K562 (cell line): ENCODE data around the gene ARMC7. TPM values are rescaled to one million over a fixed set of nuclear protein-coding genes. Genes with fewer than 3 reads are reported as not detected.

Source experiments
- ATAC-seq: fragments of 200-7000 bp; cut with Tn5 transposase; 3 replicates; pipeline ENCODE4 v1.9.1; 2020; ENCODE audit warnings: moderate library complexity
- BruUV-seq: library from RNA; stranded (reverse); fragments of 400-500 nt; replicated peaks from 2 replicates; lab custom pipeline; 2021; lab: Mats Ljungman, UMichigan
- CTCF ChIA-PET: fragments of 300-600 bp; formaldehyde crosslinking; extraction: SDS; loops from one replicate; lab custom pipeline; 2021; ENCODE audit warnings: low intra/inter-chr PET ratio; lab: Yijun Ruan, JAX
- POLR2A ChIA-PET: fragments of 300-600, 350-650 bp; sonication (Branson Sonifier 250); formaldehyde crosslinking; extraction: SDS; loops from one replicate; lab custom pipeline; 2021; ENCODE audit warnings: antibody characterized with exemption, inconsistent platforms; lab: Yijun Ruan, JAX
- DNase-seq, 4 experiments: peaks; one replicate each; pipeline versions ENCODE4 v3.0.0 to v3.0.0-alpha.2; 2011 to 2018; ENCODE audit warnings: low spot score in 3 of 4, mixed read lengths in 3 of 4; ENCODE audit errors: extremely low read depth in 1 of 4
- FAIRE-seq: peaks from 2 replicates; lab custom pipeline; 2011; peaks lifted over from hg19 to GRCh38; lab: Jason Lieb, UNC
- H2AFZ ChIP-seq: 2 replicates; pipeline ENCODE4 v1.6.0; 2011; ENCODE audit warnings: low read depth, low read length, control low read depth, inconsistent platforms
- H3K27ac ChIP-seq: fragments of 200-600 bp; 3 replicates; pipeline ENCODE4 v1.8.0; 2011; ENCODE audit warnings: low read depth, mild to moderate bottlenecking, control low read depth, inconsistent platforms, low read length, moderate library complexity, mixed read lengths; ENCODE audit errors: extremely low read depth
- H3K27me3 ChIP-seq, 2 experiments: fragments of 300-600 bp in 1 of 2; 2 replicates in 1 of 2; 3 replicates in 1 of 2; pipeline versions ENCODE4 v1.6.0 to v1.8.0; 2011; ENCODE audit warnings: inconsistent platforms in 2 of 2, low read length in 2 of 2, mild to moderate bottlenecking in 1 of 2, mixed read lengths in 1 of 2, moderate library complexity in 1 of 2; ENCODE audit not compliant: control insufficient read depth in 2 of 2, insufficient read depth in 2 of 2
- H3K36me3 ChIP-seq: fragments of 300-600 bp; 3 replicates; pipeline ENCODE4 v1.8.0; 2011; ENCODE audit warnings: mild to moderate bottlenecking, low read length, inconsistent platforms; ENCODE audit not compliant: control insufficient read depth, insufficient read depth
- H3K4me1 ChIP-seq, 2 experiments: fragments of 200-600 bp in 1 of 2; replicated peaks in 1 of 2; 2 replicates in 1 of 2; 3 replicates in 1 of 2; pipeline versions ENCODE4 v1.5.1 to v1.8.0; 2011; ENCODE audit warnings: inconsistent platforms in 2 of 2, low read length in 2 of 2, mild to moderate bottlenecking in 1 of 2, mixed read lengths in 1 of 2, moderate library complexity in 1 of 2; ENCODE audit not compliant: control insufficient read depth in 2 of 2, insufficient read depth in 2 of 2
- H3K4me2 ChIP-seq: 2 replicates; pipeline ENCODE4 v1.6.1; 2011; ENCODE audit warnings: low read length, control low read depth, inconsistent platforms, mixed read lengths; ENCODE audit not compliant: insufficient read depth
- H3K4me3 ChIP-seq: fragments of 200-600 bp; sonication (generic), shearing (Covaris generic); 2 replicates; pipeline ENCODE4 v1.5.1; 2016; ENCODE audit warnings: control low read depth, inconsistent platforms
- H3K79me2 ChIP-seq: fragments of 200-600 bp; 3 replicates; pipeline ENCODE4 v1.8.0; 2011; ENCODE audit warnings: low read length, inconsistent platforms; ENCODE audit not compliant: control insufficient read depth, insufficient read depth
- H3K9ac ChIP-seq, 2 experiments: 2 replicates each; pipeline versions ENCODE4 v1.6.0 to v1.6.1; 2011; ENCODE audit warnings: low read depth in 2 of 2, low read length in 2 of 2, control low read depth in 1 of 2, inconsistent platforms in 1 of 2, mild to moderate bottlenecking in 1 of 2, mixed read lengths in 1 of 2; ENCODE audit not compliant: insufficient read depth in 1 of 2
- H3K9me1 ChIP-seq: one replicate; pipeline ENCODE4 v1.6.0; 2011; ENCODE audit warnings: inconsistent platforms, mild to moderate bottlenecking, low read length, moderate library complexity; ENCODE audit not compliant: control insufficient read depth, insufficient read depth
- H3K9me3 ChIP-seq: replicated peaks from 2 replicates; pipeline ENCODE4 v1.5.1; 2011; ENCODE audit warnings: low read depth, low read length, inconsistent platforms; ENCODE audit not compliant: control insufficient read depth, insufficient read depth
- H4K20me1 ChIP-seq: replicated peaks from 2 replicates; pipeline ENCODE4 v1.6.1; 2011; ENCODE audit warnings: low read length, inconsistent platforms, mixed read lengths; ENCODE audit not compliant: control insufficient read depth, insufficient read depth
- BACH1 ChIP-seq: fragments of 200-800 bp; sonication (Bioruptor generic); IDR thresholded peaks from 2 replicates; pipeline ENCODE4 v1.6.1; 2016; ENCODE audit warnings: missing genetic modification characterization, missing compliant biosample characterization
- CEBPZ ChIP-seq: fragments of 150-350 bp; IDR thresholded peaks from 2 replicates; pipeline ENCODE4 v1.6.1; 2014; ENCODE audit warnings: low read depth, mild to moderate bottlenecking, low read length, borderline replicate concordance
- EWSR1 ChIP-seq: fragments of 450-650 bp; IDR thresholded peaks from 2 replicates; pipeline ENCODE4 v1.6.1; 2018; ENCODE audit warnings: borderline replicate concordance, mild to moderate bottlenecking, low read depth, moderate library complexity; ENCODE audit not compliant: partially characterized antibody
- FOXP1 ChIP-seq: sonication (generic); formaldehyde crosslinking; IDR thresholded peaks from 2 replicates; pipeline ENCODE4 v1.8.0; 2022; ENCODE audit warnings: mild to moderate bottlenecking, missing genetic modification reagents
- GTF2E2 ChIP-seq: fragments of 200-800 bp; sonication (Bioruptor generic); IDR thresholded peaks from 2 replicates; pipeline ENCODE4 v1.6.1; 2016; ENCODE audit warnings: missing genetic modification characterization, missing compliant biosample characterization
- NFE2L1 ChIP-seq: fragments of 450-650 bp; IDR thresholded peaks from 2 replicates; pipeline ENCODE4 v1.6.1; 2016; ENCODE audit warnings: missing genetic modification characterization, low read depth, mild to moderate bottlenecking, missing compliant biosample characterization, moderate library complexity, borderline replicate concordance
- RAD51 ChIP-seq: fragments of 450-650 bp; IDR thresholded peaks from 2 replicates; pipeline ENCODE4 v1.7.1; 2016; ENCODE audit warnings: low read depth, mild to moderate bottlenecking, borderline replicate concordance
- SMAD4 ChIP-seq: fragments of 250-450 bp; sonication (Bioruptor Pico); conservative IDR thresholded peaks from 2 replicates; pipeline ENCODE4 v1.8.0; 2021; ENCODE audit warnings: inconsistent platforms, mild to moderate bottlenecking, moderate library complexity
- SNRNP70 ChIP-seq: fragments of 200-400 bp; formaldehyde crosslinking; optimal IDR thresholded peaks from 2 replicates; pipeline ENCODE3; 2017; ENCODE audit warnings: low read depth, low read length
- TCF3 ChIP-seq: sonication (generic); formaldehyde crosslinking; IDR thresholded peaks from 2 replicates; pipeline ENCODE4 v1.4.0; 2020; ENCODE audit warnings: mild to moderate bottlenecking, missing genetic modification reagents
- ZFP30 ChIP-seq: fragments of 250-450 bp; sonication (Bioruptor Pico); IDR thresholded peaks from 2 replicates; pipeline ENCODE4 v1.8.0; 2022; ENCODE audit warnings: moderate library complexity, mild to moderate bottlenecking, inconsistent platforms, borderline replicate concordance
- ZNF431 ChIP-seq: sonication (generic); formaldehyde crosslinking; IDR thresholded peaks from 2 replicates; pipeline ENCODE4 v1.8.0; 2022; ENCODE audit warnings: mild to moderate bottlenecking, missing genetic modification reagents
- ZNF57 ChIP-seq: fragments of 450-650 bp; formaldehyde crosslinking; IDR thresholded peaks from 2 replicates; pipeline ENCODE4 v1.4.0; 2020; ENCODE audit warnings: mild to moderate bottlenecking, moderate library complexity
- WGBS: fragments of 100-300 bp; shearing (Covaris generic); methylation state at CpG from one replicate; pipeline ENCODE4 v1.1.6; 2016; ENCODE audit warnings: low coverage, mixed read lengths; ENCODE audit not compliant: insufficient coverage; ENCODE audit errors: missing lambda C conversion rate; 5-methylcytosine and 5-hydroxymethylcytosine counted together
- in situ Hi-C: fragments of 300-500 bp; cut with MboI; formaldehyde crosslinking; loops from 4 replicates; pipeline ENCODE4 v1.15.0; 2018; ENCODE audit warnings: inconsistent platforms, mixed read lengths
- intact Hi-C: fragments of 100-400 bp; cut with micrococcal nuclease; formaldehyde crosslinking; loops from 2 replicates; pipeline ENCODE4 v1.14.2; 2022
- polyA plus RNA-seq, 8 experiments: library from polyadenylated mRNA; depleted of rRNA in 4 of 8; stranded (reverse) in 5 of 8; unstranded in 3 of 8; fragments of >200 nt; fragmentation: Nextera tagmentation in 2 of 8; fragmentation: Illumina TruSeq in 1 of 8; extraction: Ambion mirVana in 2 of 8; extraction: Trizol in 1 of 8; gene quantifications; 2 replicates each; pipeline versions ENCODE4 v1.2.1 to v1.2.3, GENCODE V29; 2011 to 2014; ENCODE audit warnings: inconsistent platforms in 1 of 8, missing spikeins in 1 of 8
- total RNA-seq, 7 experiments: library from RNA; depleted of rRNA in 6 of 7; stranded (reverse); fragments of >200 nt in 6 of 7; fragmentation: Illumina TruSeq in 2 of 7; extraction: Trizol in 2 of 7; gene quantifications; 2 replicates each; pipeline versions ENCODE4 v1.2.1 to v1.2.3, GENCODE V29; 2011 to 2021; ENCODE audit warnings: low replicate concordance in 1 of 7
- TF ChIP-seq, protein P1 (sequence below): IDR thresholded peaks from 2 replicates; pipeline ENCODE4 v1.6.1; 2014; ENCODE audit warnings: antibody characterized with exemption

ARMC7 gene
- total and polyA plus RNA-seq, 9 of the 15 experiments (the other 6 are each of a cell fraction or from before 2014, with no cell fraction given), result 1.4 to 15.2 (median 5.9) TPM

DNA sequence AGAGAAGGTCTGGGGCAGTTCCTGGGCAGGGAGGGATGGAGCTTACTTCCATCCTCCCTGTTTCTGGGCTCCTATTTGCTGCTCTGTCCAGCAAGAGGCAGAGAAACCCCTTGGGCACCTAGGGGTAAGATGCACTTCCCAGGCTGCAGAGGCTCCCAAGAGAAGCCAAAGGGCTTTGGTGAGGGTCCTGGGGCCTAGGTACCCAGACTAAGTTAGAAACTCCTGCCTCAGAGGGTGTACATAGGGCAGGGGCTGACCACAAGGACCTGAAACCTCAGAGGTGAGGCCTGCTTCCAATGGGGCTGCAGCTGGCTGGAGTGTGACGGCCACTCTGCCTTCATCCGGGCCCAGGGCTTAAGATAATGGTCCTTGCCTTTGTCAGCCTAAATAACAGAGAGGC, 1.6 kb upstream of the ARMC7 start:
- no peak for TF ChIP-seq TCF3 (CRISPR knock-in tag)
- no peak for TF ChIP-seq RAD51
- no peak for TF ChIP-seq BACH1 (tag)
- TF ChIP-seq, protein P1, sequence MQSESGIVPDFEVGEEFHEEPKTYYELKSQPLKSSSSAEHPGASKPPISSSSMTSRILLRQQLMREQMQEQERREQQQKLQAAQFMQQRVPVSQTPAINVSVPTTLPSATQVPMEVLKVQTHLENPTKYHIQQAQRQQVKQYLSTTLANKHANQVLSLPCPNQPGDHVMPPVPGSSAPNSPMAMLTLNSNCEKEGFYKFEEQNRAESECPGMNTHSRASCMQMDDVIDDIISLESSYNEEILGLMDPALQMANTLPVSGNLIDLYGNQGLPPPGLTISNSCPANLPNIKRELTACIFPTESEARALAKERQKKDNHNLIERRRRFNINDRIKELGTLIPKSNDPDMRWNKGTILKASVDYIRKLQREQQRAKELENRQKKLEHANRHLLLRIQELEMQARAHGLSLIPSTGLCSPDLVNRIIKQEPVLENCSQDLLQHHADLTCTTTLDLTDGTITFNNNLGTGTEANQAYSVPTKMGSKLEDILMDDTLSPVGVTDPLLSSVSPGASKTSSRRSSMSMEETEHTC, result no peak
- TF ChIP-seq ZNF57 (CRISPR knock-in tag), result no peak
- no peak for TF ChIP-seq SMAD4 (CRISPR knock-in tag)
- TF ChIP-seq FOXP1, result no peak
- TF ChIP-seq ZNF431 (CRISPR knock-in tag), result no peak
- no peak for TF ChIP-seq NFE2L1 (tag)
- TF ChIP-seq CEBPZ, result no peak
- no peak for TF ChIP-seq GTF2E2
- no peak for TF ChIP-seq SNRNP70
- no peak for TF ChIP-seq ZFP30 (CRISPR knock-in tag)
- TF ChIP-seq EWSR1, result no peak
- in situ Hi-C loops (no loop called here), intact Hi-C loops (loop anchor here (5.0 kb wide), 1 partner anchor 36 kb away; no protein-coding TSS in a partner anchor)
- ChIA-PET CTCF (no interaction called here), POLR2A (no interaction called here)
- H3K4me3 ChIP-seq, result no peak overlapping the region
- no peak overlapping the region for H3K27ac ChIP-seq
- H3K4me2 ChIP-seq, result no peak overlapping the region
- no TSS peak for BruUV-seq
- 0 out of 4 replicates have a peak overlapping the region, but pooled peaks of 1 of the 2 experiments have one; percentile 17 for H3K9ac ChIP-seq
- H3K79me2 ChIP-seq, result peaks cover 25% of the 10 kb centered on the region
- peaks cover 5% of the 10 kb centered on the region; the same call in 2 of the 3 replicates for H3K36me3 ChIP-seq
- ATAC-seq, result no peak
- WGBS, result 55% methylated on average over 2 of the region's 2 CpGs
- H3K9me1 ChIP-seq, result no peaks in the 10 kb centered on the region
- no peaks in the 10 kb centered on the region for H3K9me3 ChIP-seq
- FAIRE-seq, result no peak
- no peaks in the 10 kb centered on the region for H3K27me3 ChIP-seq
- no peaks in the 10 kb centered on the region for H4K20me1 ChIP-seq
- H2AFZ ChIP-seq, result no peak overlapping the region
- peaks cover 2 to 23% of the 10 kb centered on the region in 2 experiments; a peak in 4 of 5 replicates for H3K4me1 ChIP-seq
- DNase-seq, result no peak
